Psoas muscle (tissue), 8 donors: ENCODE data around the gene RUBCNL. TPM values are rescaled to one million over a fixed set of nuclear protein-coding genes. Genes with fewer than 3 reads are reported as not detected.

Source experiments
- ATAC-seq, 4 donors: fragments of 200-7000 bp; cut with Tn5 transposase; one replicate each; pipeline ENCODE4 v1.9.1; 2020; ENCODE audit warnings: moderate library complexity in 3 of 4, mild to moderate bottlenecking in 2 of 4
- DNase-seq, 2 donors: peaks; one replicate each; pipeline ENCODE4 v3.0.0-alpha.2; 2020
- H3K27ac ChIP-seq: fragments of 200-600 bp; one replicate; pipeline ENCODE4 v1.8.0; 2022
- H3K27me3 ChIP-seq, 3 donors: fragments of 200-600 bp in 1 of 3; one replicate each; pipeline versions ENCODE4 v1.6.1 to v1.8.0; 2013 to 2022; ENCODE audit warnings: low read length in 2 of 3, mild to moderate bottlenecking in 2 of 3, moderate library complexity in 1 of 3; ENCODE audit not compliant: insufficient read depth in 3 of 3
- H3K36me3 ChIP-seq, 2 donors: fragments of 200-600 bp in 1 of 2; one replicate each; pipeline versions ENCODE4 v1.6.1 to v1.8.0; 2013 to 2022; ENCODE audit warnings: low read depth in 1 of 2, mild to moderate bottlenecking in 1 of 2, moderate library complexity in 1 of 2; ENCODE audit not compliant: insufficient read depth in 1 of 2
- H3K4me1 ChIP-seq: fragments of 200-600 bp; one replicate; pipeline ENCODE4 v1.8.0; 2022
- H3K4me3 ChIP-seq: fragments of 200-600 bp; one replicate; pipeline ENCODE4 v1.8.0; 2022; ENCODE audit warnings: mild to moderate bottlenecking
- H3K9me3 ChIP-seq: fragments of 200-600 bp; one replicate; pipeline ENCODE4 v1.8.0; 2022
- WGBS, 3 donors: extraction: QIAGEN DNeasy Blood & Tissue Kit; methylation state at CpG; one replicate each; pipeline versions ENCODE4 v1.1.6 to v1.1.7; 2013; 5-methylcytosine and 5-hydroxymethylcytosine counted together
- intact Hi-C, 2 donors: fragments of 100-400 bp; cut with DNase I; formaldehyde crosslinking; loops; one replicate each; pipeline versions ENCODE4 v1.11.0 to v1.14.2; 2022
- polyA plus RNA-seq, 3 donors: library from polyadenylated mRNA; stranded (reverse); fragments of 200-250 nt; gene quantifications; one replicate each; pipeline ENCODE4 v1.2.3, GENCODE V29; 2013
- total RNA-seq, 4 donors: library from RNA; stranded (reverse); fragmentation: NEBNext Ultra II Directional in 2 of 4; extraction: Animal tissue kit (Norgen Biotek cat#: 25700) in 2 of 4; gene quantifications; one replicate each; pipeline versions ENCODE4 v1.2.1 to v1.2.4, GENCODE V29; 2021 to 2023
- TF ChIP-seq, protein P1 (sequence below): fragments of 200-600 bp; IDR thresholded peaks from one replicate; pipeline ENCODE4 v1.8.0; 2022; ENCODE audit warnings: antibody characterized with exemption
- donor health status: healthy with polysubstance abuse.
- donor health status: DM: no; HTN: no; CAD: no; lungs with moderate emphysema.
- donor health status: Bipolar disorder and iron deficiency.
- donor health status: healthy.
- donor health status: DM: yes; HTN: yes; CAD: no.
- donor health status: DM: no; HTN: no; CAD: no.
- donor health status: DM: no; HTN: no; CAD: no.
- donor health status: DM: yes; HTN: yes; CAD: no.

RUBCNL gene
- total and polyA plus RNA-seq, 7 donors = 0.06 to 1.1 (median 0.76) TPM

DNA sequence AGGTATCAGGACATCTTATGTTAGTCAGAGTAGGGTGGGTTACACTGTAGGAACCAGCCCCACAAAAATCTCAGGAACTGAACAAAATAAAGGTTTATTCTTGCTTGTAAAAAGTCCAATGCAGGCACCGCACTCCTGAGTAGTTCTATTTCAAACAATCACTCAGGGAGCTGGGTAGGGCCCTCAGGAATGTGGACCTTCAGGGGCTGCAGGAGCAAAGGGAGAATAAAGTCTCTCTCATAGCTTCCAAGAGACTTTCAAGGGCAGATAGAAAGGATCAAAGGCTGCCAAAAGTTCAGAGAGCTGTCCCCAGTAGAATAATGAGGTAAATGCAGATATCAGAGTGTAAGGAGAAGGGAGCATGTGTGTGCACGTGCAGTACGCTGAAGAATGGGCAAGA lies 49.4 kb downstream of the RUBCNL start:
- H3K9me3 ChIP-seq = no peaks in the 10 kb centered on the region
- DNase-seq (no peak), ATAC-seq (no peak)
- H3K4me3 ChIP-seq = no peak overlapping the region
- 85 to 97% (median 91%) methylated on average over 3 of the region's 3 CpGs for WGBS, 3 donors
- TF ChIP-seq, protein P1, sequence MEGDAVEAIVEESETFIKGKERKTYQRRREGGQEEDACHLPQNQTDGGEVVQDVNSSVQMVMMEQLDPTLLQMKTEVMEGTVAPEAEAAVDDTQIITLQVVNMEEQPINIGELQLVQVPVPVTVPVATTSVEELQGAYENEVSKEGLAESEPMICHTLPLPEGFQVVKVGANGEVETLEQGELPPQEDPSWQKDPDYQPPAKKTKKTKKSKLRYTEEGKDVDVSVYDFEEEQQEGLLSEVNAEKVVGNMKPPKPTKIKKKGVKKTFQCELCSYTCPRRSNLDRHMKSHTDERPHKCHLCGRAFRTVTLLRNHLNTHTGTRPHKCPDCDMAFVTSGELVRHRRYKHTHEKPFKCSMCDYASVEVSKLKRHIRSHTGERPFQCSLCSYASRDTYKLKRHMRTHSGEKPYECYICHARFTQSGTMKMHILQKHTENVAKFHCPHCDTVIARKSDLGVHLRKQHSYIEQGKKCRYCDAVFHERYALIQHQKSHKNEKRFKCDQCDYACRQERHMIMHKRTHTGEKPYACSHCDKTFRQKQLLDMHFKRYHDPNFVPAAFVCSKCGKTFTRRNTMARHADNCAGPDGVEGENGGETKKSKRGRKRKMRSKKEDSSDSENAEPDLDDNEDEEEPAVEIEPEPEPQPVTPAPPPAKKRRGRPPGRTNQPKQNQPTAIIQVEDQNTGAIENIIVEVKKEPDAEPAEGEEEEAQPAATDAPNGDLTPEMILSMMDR = no peak
- H3K36me3 ChIP-seq = no peaks in the 10 kb centered on the region
- no peaks in the 10 kb centered on the region for H3K27me3 ChIP-seq
- no peaks in the 10 kb centered on the region for H3K4me1 ChIP-seq
- intact Hi-C loops = no loop called here
- no peak overlapping the region for H3K27ac ChIP-seq

DNA sequence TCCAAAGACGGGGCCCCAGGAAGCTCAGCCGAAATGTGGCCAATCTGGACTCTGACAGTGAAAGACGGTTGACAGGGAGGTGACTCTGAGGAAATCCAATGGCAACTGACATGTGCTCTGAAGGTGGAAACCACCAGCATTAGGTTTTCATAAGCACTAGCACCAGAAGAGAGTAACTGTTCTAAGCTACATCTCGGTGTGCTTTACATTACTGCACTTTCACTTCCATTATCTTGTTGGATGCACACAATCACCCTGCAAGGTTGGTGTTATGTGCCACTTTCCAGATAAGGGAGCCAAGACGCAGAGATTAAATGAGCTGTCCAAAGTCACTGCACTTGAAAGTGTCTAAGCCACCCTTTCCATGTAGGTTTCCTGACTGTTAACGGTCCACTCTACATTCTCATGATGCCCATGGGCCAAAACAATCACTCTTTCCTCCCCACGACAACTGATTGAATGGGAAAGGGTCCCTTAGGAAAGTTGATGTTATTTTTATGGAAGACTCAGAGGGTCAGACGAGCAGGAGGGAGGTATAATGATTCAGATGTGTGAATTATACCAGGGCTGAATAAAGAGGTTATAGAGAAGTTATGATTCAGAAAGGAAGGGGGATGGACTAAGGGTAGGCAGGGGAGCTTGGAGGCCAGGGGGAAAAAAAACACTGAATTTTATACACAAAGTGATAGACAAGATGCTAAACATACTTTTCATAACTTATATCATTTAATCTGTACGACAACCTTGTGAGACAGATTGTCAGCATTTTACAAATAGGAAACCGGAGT lies 52.8 kb downstream of the RUBCNL start:
- intact Hi-C loops = no loop called here
- Histone ChIP-seq H3K27ac (no peak overlapping the region), H3K36me3 (no peaks in the 10 kb centered on the region), H3K27me3 (no peaks in the 10 kb centered on the region), H3K4me1 (no peaks in the 10 kb centered on the region), H3K4me3 (no peak overlapping the region), H3K9me3 (no peaks in the 10 kb centered on the region)
- TF ChIP-seq, protein P1 = no peak
- WGBS, 3 donors = 75 to 82% (median 81%) methylated on average over 10 of the region's 10 CpGs
- ATAC-seq (no peak), DNase-seq (no peak)

DNA sequence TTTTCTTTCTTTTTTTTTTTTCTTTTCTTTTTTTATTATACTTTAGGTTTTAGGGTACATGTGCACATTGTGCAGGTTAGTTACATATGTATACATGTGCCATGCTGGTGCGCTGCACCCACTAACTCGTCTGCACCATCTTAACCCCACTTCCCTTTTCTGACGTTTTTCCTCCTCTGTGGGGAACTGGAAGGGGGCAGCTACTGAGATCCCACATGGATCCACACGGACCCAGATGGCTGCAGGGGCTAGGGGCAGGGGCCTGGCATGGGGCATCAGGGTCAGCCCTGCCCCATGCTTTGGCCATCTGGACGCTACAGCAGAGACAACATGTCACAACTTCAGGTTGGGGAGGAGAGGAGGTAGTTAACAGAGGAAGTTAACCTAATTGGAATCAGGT lies 54.3 kb downstream of the RUBCNL start:
- TF ChIP-seq, protein P1 = no peak
- Histone ChIP-seq H3K9me3 (no peaks in the 10 kb centered on the region), H3K27me3 (no peaks in the 10 kb centered on the region), H3K4me3 (no peak overlapping the region), H3K36me3 (no peaks in the 10 kb centered on the region), H3K27ac (no peak overlapping the region), H3K4me1 (no peaks in the 10 kb centered on the region)
- no peak for ATAC-seq
- no peak for DNase-seq
- intact Hi-C loops = no loop called here
- WGBS, 3 donors = 51 to 63% (median 56%) methylated on average over 5 of the region's 5 CpGs

DNA sequence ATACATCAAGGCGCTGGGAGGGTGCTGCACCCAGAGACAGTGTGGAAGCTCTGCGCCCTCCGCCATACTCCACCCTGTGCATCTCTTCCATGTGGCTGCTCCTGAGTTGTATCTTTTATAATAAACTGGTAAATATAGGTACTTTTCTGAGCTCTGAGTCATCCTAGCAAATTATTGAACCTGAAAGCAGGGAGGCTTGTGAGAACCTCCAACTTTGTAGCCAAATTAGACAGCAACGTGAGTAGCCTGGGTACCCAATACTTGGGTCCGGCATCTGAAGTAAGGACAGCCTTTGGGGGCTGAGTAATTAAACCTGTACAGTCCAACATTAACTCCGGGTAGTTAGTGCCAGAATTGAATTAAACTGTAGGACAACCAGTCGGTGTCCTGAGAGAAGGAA lies 57.4 kb downstream of the RUBCNL start:
- 86 to 90% (median 88%) methylated on average over 7 of the region's 7 CpGs for WGBS, 3 donors
- TF ChIP-seq, protein P1 = no peak
- H3K9me3 ChIP-seq = no peaks in the 10 kb centered on the region
- no peak overlapping the region for H3K4me3 ChIP-seq
- H3K36me3 ChIP-seq = no peaks in the 10 kb centered on the region
- DNase-seq (no peak), ATAC-seq (no peak)
- H3K27me3 ChIP-seq = no peaks in the 10 kb centered on the region
- no peak overlapping the region for H3K27ac ChIP-seq
- intact Hi-C loops = no loop called here
- H3K4me1 ChIP-seq = no peaks in the 10 kb centered on the region

DNA sequence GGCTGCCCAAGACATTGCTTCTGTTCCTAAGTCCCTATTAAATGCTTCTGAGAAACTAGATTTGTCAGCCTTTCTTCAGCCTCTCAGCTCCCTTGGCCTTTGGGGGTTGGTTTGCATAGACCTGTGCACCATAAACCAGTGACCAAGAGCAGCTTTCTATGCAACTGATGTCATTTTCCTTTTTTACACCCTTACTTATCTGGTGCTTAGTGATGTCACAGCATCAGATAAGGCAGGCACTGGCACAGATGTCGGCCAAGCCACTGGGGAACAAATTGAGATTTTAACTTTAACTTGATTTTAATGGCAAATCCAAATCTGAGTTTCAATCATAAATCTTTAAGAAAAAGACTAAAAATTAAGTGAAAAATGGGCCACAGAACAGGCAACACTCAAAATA lies 59.8 kb downstream of the RUBCNL start:
- DNase-seq (no peak), ATAC-seq (no peak)
- no peaks in the 10 kb centered on the region for H3K36me3 ChIP-seq
- intact Hi-C loops = no loop called here
- 64 to 68% (median 66%) methylated on average over 1 of the region's 1 CpG for WGBS, 3 donors
- TF ChIP-seq, protein P1 = no peak
- H3K4me1 ChIP-seq = no peaks in the 10 kb centered on the region
- no peak overlapping the region for H3K4me3 ChIP-seq
- H3K27me3 ChIP-seq = no peaks in the 10 kb centered on the region
- no peak overlapping the region for H3K27ac ChIP-seq
- H3K9me3 ChIP-seq = no peaks in the 10 kb centered on the region
